ENCODE results near the gene PTBP3.

PTBP3 gene

DNA sequence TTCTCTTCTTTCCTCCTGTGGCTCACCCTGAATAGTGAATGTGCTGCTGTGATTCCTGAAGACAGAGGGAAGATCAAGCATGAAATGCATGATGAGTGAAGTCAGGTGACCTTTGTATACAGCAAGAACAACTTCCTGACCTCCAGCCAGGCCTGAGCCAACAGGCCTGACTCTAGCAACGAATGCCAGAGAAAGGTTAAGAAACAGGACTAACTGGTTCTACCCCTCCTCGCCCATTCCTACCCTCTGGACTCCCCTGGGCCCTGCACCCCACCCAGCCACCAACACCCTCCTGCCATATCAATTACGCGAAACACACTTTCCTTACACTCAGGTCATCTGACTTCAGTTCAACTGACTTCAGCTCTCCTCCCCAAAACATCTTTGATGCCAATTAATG lies 163.2 kb downstream of the PTBP3 start:
- H3K9me3 ChIP-seq (ENCODE audit: control insufficient read depth, insufficient read depth, low read depth, low read length), result no peaks in the 10 kb centered on the region
- POLR2A ChIA-PET, result interaction anchor here (0.7 kb wide), 1 partner anchor 539 kb away, joined by 3 read pairs; the partner anchor contains the start of gene DNAJC25
- CTCF ChIA-PET, result interaction anchor here (0.6 to 0.7 kb wide), 2 partner anchors 21 to 70 kb away, joined by 4 to 5 read pairs; no protein-coding TSS in a partner anchor
- H3K4me3 ChIP-seq (ENCODE audit: low read depth, low read length), result no peak overlapping the region
- no peaks in the 10 kb centered on the region for H3K4me1 ChIP-seq (ENCODE audit: control insufficient read depth, insufficient read depth, low read length)
- no peak overlapping the region for H3K27ac ChIP-seq (ENCODE audit: extremely low read depth, low read depth, low read length)
- no peaks in the 10 kb centered on the region for H3K36me3 ChIP-seq (ENCODE audit: control insufficient read depth in 2 of 2, insufficient read depth in 1 of 2, low read length in 2 of 2)
- TF ChIP-seq, protein P1, sequence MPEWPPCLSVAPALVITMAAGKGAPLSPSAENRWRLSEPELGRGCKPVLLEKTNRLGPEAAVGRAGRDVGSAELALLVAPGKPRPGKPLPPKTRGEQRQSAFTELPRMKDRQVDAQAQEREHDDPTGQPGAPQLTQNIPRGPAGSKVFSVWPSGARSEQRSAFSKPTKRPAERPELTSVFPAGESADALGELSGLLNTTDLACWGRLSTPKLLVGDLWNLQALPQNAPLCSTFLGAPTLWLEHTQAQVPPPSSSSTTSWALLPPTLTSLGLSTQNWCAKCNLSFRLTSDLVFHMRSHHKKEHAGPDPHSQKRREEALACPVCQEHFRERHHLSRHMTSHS (tag by site-specific recombination; IDR thresholded peaks at IDR 0.05), result no peak
- peak; percentile 77 for TF ChIP-seq KLF1 (tag by site-specific recombination; IDR thresholded peaks at IDR 0.05)
- no peak for TF ChIP-seq ZNF404 (tag by site-specific recombination; IDR thresholded peaks at IDR 0.05)
- TF ChIP-seq, protein P2, sequence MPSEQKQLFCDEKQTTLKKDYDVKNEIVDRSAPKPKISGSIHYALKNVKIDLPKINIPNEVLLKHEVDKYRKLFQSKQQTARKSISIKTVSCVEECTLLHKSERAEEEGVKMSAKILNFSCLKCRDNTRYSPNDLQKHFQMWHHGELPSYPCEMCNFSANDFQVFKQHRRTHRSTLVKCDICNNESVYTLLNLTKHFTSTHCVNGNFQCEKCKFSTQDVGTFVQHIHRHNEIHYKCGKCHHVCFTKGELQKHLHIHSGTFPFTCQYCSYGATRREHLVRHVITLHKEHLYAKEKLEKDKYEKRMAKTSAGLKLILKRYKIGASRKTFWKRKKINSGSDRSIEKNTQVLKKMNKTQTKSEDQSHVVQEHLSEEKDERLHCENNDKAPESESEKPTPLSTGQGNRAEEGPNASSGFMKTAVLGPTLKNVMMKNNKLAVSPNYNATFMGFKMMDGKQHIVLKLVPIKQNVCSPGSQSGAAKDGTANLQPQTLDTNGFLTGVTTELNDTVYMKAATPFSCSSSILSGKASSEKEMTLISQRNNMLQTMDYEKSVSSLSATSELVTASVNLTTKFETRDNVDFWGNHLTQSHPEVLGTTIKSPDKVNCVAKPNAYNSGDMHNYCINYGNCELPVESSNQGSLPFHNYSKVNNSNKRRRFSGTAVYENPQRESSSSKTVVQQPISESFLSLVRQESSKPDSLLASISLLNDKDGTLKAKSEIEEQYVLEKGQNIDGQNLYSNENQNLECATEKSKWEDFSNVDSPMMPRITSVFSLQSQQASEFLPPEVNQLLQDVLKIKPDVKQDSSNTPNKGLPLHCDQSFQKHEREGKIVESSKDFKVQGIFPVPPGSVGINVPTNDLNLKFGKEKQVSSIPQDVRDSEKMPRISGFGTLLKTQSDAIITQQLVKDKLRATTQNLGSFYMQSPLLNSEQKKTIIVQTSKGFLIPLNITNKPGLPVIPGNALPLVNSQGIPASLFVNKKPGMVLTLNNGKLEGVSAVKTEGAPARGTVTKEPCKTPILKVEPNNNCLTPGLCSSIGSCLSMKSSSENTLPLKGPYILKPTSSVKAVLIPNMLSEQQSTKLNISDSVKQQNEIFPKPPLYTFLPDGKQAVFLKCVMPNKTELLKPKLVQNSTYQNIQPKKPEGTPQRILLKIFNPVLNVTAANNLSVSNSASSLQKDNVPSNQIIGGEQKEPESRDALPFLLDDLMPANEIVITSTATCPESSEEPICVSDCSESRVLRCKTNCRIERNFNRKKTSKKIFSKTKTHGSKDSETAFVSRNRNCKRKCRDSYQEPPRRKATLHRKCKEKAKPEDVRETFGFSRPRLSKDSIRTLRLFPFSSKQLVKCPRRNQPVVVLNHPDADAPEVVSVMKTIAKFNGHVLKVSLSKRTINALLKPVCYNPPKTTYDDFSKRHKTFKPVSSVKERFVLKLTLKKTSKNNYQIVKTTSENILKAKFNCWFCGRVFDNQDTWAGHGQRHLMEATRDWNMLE (tag by site-specific recombination; conservative IDR thresholded peaks at IDR 0.05; ENCODE audit: low read depth), result no peak
- TF ChIP-seq ZNF776 (tag by site-specific recombination; IDR thresholded peaks at IDR 0.05; ENCODE audit: borderline replicate concordance), result no peak

DNA sequence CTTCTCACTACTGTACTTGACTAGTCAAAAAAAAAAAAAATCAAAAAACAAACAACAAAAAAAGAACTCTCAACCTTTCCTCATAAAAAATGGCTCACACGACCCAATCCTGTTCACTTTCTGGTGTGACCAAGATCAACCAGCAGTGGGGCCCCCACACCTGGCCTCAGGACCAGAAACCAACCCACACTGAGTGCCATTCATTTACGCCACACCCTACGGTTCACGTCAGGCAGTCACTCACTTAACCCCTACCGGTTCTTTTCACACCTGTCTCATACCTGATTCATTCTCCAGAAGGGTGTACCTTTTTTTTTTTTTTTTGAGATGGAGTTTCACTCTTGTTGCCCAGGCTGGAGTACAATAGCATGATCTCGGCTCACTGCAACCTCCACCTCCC lies 164.1 kb downstream of the PTBP3 start:
- no peaks in the 10 kb centered on the region for H3K4me1 ChIP-seq (ENCODE audit: control insufficient read depth, insufficient read depth, low read length)
- H3K4me3 ChIP-seq (ENCODE audit: low read depth, low read length), result no peak overlapping the region
- no peak for TF ChIP-seq ZNF623 (tag by site-specific recombination; IDR thresholded peaks at IDR 0.05)
- TF ChIP-seq ZBTB7A (tag by site-specific recombination; IDR thresholded peaks at IDR 0.05; ENCODE audit: low read depth), result no peak
- no peak for TF ChIP-seq ZSCAN16 (tag by site-specific recombination; IDR thresholded peaks at IDR 0.05)
- no peak for TF ChIP-seq SETDB1 (IDR thresholded peaks at IDR 0.05; ENCODE audit: insufficient read length, low read length)
- TF ChIP-seq EGR2 (tag by site-specific recombination; IDR thresholded peaks at IDR 0.05; ENCODE audit: low read depth), result no peak
- no peak for TF ChIP-seq ZNF112 (tag by site-specific recombination; IDR thresholded peaks at IDR 0.05)
- TF ChIP-seq ZNF560 (tag by site-specific recombination; IDR thresholded peaks at IDR 0.05; ENCODE audit: borderline replicate concordance), result no peak
- TF ChIP-seq ZNF571 (tag by site-specific recombination; IDR thresholded peaks at IDR 0.05), result no peak
- TF ChIP-seq, protein P3, sequence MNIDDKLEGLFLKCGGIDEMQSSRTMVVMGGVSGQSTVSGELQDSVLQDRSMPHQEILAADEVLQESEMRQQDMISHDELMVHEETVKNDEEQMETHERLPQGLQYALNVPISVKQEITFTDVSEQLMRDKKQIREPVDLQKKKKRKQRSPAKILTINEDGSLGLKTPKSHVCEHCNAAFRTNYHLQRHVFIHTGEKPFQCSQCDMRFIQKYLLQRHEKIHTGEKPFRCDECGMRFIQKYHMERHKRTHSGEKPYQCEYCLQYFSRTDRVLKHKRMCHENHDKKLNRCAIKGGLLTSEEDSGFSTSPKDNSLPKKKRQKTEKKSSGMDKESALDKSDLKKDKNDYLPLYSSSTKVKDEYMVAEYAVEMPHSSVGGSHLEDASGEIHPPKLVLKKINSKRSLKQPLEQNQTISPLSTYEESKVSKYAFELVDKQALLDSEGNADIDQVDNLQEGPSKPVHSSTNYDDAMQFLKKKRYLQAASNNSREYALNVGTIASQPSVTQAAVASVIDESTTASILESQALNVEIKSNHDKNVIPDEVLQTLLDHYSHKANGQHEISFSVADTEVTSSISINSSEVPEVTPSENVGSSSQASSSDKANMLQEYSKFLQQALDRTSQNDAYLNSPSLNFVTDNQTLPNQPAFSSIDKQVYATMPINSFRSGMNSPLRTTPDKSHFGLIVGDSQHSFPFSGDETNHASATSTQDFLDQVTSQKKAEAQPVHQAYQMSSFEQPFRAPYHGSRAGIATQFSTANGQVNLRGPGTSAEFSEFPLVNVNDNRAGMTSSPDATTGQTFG (tag by site-specific recombination; IDR thresholded peaks at IDR 0.05; ENCODE audit: borderline replicate concordance), result no peak
- TF ChIP-seq, protein P4, sequence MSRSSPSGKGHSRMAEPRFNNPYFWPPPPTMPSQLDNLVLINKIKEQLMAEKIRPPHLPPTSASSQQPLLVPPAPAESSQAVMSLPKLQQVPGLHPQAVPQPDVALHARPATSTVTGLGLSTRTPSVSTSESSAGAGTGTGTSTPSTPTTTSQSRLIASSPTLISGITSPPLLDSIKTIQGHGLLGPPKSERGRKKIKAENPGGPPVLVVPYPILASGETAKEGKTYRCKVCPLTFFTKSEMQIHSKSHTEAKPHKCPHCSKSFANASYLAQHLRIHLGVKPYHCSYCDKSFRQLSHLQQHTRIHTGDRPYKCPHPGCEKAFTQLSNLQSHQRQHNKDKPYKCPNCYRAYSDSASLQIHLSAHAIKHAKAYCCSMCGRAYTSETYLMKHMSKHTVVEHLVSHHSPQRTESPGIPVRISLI (tag by site-specific recombination; IDR thresholded peaks at IDR 0.05), result no peak
- no peak for TF ChIP-seq KLF8 (tag by site-specific recombination; IDR thresholded peaks at IDR 0.05)
- TF ChIP-seq ZSCAN23 (tag by site-specific recombination; IDR thresholded peaks at IDR 0.05), result no peak
- no peak for TF ChIP-seq ZNF843 (tag by site-specific recombination; IDR thresholded peaks at IDR 0.05)
- TF ChIP-seq ZNF626 (tag by site-specific recombination; IDR thresholded peaks at IDR 0.05), result no peak
- TF ChIP-seq ZNF16 (tag by site-specific recombination; IDR thresholded peaks at IDR 0.05; ENCODE audit: low read depth), result no peak
- no peak for TF ChIP-seq ZNF211 (tag by site-specific recombination; IDR thresholded peaks at IDR 0.05; ENCODE audit: low read depth)
- TF ChIP-seq ZNF335 (tag by site-specific recombination; conservative IDR thresholded peaks at IDR 0.05), result no peak
- TF ChIP-seq ZNF114 (tag by site-specific recombination; IDR thresholded peaks at IDR 0.05), result no peak
- H3K9me3 ChIP-seq (ENCODE audit: control insufficient read depth, insufficient read depth, low read depth, low read length), result no peaks in the 10 kb centered on the region
- CTCF ChIA-PET, result interaction anchor here (0.7 kb wide), 1 partner anchor 69 kb away, joined by 4 read pairs; no protein-coding TSS in a partner anchor
- POLR2A ChIA-PET, result interaction anchor here (0.7 kb wide), 1 partner anchor 538 kb away, joined by 3 read pairs; the partner anchor contains the start of gene DNAJC25
- no peak overlapping the region for H3K27ac ChIP-seq (ENCODE audit: extremely low read depth, low read depth, low read length)
- no peaks in the 10 kb centered on the region for H3K36me3 ChIP-seq (ENCODE audit: control insufficient read depth in 2 of 2, insufficient read depth in 1 of 2, low read length in 2 of 2)
